Measurements from ENCODE around the gene NCAM2.
"Not testable (repeated sequence)": the region's sequence is repeated elsewhere in the genome, so short reads cannot be mapped to it uniquely, and the experiment has no call there.

The NCAM2 gene

DNA sequence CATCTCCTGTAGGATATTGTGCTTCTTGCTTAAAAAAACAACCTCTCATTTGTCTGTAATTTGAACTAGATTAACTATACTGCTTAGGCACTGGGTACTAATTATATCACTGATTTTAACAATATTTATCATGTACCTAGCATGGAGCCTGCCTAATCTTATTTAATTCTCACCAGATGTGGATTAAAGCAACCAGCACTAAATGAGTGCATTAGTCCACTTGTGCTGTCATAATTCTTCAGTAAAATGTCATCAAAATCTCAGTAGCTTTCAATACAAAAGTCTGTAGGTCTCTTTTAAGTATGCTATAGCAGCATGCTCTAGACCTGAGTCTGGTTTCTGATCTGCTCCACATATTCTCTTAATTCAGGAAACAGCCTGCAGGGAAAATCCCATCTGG is 368.1 kb downstream of the NCAM2 start:
- DNase-seq: no peak

GRCh38 chr21:21367583-21367982 is 369.4 kb downstream of the NCAM2 start:
- DNase-seq: no peak

GRCh38 chr21:21373969-21374368 is 375.8 kb downstream of the NCAM2 start:
- DNase-seq: no peak

DNA sequence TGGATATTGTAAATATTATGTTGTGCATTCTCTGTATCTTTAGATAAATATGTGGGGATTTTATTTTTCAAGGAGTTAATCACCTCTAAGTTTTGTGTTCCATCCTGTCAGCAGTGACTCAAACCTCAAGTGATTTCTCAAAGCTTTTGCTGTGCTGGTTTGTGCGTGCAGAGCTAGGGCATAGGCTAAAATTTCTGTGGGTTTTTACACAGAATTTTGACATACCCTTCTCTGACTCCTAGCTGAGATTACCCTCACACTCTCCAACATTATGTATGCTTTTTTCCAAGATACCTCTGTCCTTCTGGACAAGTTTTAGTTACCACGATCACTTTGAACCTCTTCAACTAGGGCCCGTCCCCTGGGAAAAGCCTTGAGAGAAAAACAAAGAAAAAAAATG is 384.9 kb downstream of the NCAM2 start:
- no peak for DNase-seq

DNA sequence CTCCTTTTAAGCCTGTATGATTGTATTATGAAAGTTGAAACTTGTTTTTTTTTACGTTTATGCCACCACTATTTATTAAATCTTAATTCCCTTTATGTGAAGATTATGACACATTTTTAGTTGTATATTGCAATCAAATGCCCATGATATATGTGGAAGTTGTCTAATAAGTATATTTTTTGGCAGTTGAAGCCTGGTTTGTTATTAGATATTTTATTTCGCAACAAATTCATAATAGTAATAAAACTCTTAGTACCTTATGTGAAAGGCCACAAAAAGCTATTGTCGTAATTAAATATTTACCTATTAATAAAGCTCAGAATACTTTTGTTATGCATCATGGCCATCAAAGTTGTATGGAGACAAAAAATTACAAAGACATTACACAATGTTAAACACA is 386.8 kb downstream of the NCAM2 start:
- no peak for DNase-seq

DNA sequence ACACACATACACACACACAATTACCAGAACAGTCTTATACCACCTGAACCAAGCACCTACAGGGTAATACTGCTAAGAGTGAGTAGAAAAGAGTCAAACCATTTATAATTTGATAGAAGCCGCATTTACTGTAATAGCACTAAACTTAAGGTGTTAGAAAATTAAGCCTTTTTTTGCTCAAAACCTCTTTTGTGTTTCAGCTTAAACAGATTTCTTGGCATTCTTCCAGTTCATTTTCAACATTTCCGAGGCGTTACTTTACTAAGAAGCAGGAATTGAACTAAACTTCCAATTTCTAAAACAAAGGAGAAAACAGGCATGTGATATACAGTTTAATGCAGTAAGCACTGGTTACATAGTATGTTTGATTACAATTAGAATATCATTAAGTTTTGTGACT is 387.2 kb downstream of the NCAM2 start:
- no peak for DNase-seq

GRCh38 chr21:21387916-21388315 is 389.7 kb downstream of the NCAM2 start:
- no peak for DNase-seq

DNA sequence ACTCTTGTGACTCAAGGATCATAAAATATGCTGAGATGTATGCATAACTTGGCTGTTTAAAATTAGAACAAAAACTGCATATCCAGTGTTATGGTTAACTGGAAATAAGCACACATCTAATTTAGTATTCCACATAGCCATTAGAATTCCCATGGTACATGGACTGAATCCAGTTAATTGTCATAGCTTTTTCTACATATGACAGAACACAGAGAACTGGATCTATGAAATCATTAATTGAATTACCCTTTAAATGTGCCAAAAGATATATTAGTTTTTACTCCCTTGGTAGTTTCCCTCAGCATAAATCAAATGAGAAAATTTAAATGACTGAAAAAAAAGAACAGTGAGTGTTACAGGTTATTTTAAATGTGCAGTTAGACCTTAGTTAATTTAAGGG is 395.9 kb downstream of the NCAM2 start:
- DNase-seq: no peak

GRCh38 chr21:21396424-21396823 is 398.2 kb downstream of the NCAM2 start:
- no peak for DNase-seq

DNA sequence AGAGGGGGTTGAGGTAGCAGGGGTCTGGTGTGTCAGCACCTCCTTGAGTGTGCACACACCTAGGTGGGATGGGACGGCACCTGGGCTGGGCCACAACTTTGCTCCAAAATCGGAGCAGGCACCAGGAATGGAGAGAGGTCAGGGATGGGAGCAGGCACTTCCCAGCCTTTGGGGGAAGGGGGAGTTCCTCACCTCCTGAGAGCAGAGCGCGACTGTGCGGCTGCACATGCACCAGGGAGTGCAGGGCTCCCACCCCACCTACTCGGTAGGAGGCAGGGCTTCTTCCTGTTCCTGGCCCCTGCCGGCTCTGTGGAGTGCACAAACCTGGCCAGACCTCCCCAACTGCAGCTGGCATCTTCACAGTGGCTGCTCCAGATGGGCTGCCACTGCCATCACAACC is 399.3 kb downstream of the NCAM2 start:
- DNase-seq: no peak

- no peak for DNase-seq
Measured at GRCh38 chr21:21401444-21401843, 403.2 kb downstream of the NCAM2 start.

DNA sequence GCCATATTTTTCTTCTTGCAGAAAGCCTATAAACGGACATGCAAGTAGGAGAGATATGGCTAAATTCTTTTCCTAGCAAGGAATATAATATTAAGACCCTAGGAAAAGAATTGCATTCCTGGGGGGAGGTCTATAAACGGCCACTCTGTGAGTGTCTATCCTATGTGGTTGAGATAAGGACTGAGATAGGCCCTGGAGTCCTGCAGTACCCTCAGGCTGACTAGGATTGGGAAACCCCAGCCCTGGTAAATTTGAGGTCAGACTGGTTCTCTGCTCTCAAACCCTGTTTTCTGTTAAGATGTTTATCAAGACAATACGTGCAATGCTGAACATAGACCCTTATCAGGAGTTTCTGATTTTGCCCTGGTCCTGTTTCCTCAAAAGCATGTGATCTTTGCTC is 404.0 kb downstream of the NCAM2 start:
- not testable (repeated sequence) for DNase-seq

- DNase-seq: not testable (repeated sequence)
Measured at GRCh38 chr21:21404261-21404660, 406.1 kb downstream of the NCAM2 start.

- DNase-seq: no peak
Measured at GRCh38 chr21:21406921-21407320, 408.7 kb downstream of the NCAM2 start.

GRCh38 chr21:21412096-21412495 is 413.9 kb downstream of the NCAM2 start:
- DNase-seq: no peak

GRCh38 chr21:21415741-21416140 is 417.5 kb downstream of the NCAM2 start:
- no peak for DNase-seq

- no peak for DNase-seq
Measured at GRCh38 chr21:21434944-21435343, 436.7 kb downstream of the NCAM2 start.

DNA sequence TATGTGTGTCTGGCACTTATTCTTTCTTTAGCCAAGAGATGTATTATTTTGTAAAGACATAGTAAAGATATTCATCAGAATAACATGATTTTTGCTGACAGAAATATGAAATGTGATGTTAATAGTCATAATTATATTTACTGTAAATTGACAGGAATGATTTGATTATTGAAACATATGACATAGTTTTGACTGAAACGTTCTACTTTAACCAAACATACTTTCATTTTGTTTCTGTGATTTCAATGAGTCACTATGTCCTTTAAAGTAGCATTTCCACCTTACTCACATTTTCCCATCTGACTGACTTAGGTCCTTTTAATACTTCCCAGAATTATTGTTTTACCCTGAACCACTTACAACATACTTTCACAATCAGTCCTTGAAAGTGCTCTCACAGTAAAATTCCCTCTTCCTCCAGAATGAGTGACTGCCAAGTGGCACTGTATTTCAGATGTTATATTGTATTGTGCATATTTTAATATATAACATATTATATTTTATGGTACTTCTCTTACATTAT is 437.9 kb downstream of the NCAM2 start:
- no peak for DNase-seq

DNA sequence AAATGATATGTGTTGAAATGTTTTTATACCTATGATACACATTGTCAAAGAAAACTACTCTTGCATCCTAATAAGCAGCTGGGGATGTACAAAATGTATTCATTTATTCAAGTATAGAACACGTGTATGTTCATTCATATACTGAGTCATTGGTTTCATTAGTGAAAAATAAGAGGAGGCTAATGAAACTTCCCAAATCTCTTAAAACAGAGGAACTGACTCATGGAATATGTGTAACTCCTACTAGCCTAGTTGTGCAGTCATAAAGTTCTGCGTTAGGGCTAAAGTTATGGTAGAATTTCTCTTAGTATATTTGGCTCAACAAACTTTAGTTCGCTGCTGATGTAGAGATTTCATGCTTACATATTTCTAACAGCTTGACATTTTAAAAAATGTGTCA is 441.6 kb downstream of the NCAM2 start:
- DNase-seq: no peak

DNA sequence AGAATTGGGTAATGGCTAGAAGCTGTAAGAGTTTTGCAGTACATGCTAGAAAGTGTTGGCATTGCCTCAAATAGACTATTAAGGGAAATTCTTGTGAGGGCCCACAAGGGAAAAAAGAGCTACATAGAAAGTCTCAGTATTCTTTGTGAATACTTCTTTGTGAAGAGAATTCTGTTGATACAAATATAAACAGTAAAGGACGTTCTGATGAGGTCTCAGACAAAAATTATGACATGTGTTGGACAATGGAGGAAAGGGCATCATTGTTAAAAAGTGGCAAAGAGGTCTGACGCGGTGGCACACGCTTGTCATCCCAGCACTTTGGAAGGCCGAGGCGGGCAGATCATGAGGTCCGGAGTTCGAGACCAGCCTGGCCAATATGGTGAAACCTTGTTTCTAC is 458.9 kb downstream of the NCAM2 start:
- no peak for DNase-seq

DNA sequence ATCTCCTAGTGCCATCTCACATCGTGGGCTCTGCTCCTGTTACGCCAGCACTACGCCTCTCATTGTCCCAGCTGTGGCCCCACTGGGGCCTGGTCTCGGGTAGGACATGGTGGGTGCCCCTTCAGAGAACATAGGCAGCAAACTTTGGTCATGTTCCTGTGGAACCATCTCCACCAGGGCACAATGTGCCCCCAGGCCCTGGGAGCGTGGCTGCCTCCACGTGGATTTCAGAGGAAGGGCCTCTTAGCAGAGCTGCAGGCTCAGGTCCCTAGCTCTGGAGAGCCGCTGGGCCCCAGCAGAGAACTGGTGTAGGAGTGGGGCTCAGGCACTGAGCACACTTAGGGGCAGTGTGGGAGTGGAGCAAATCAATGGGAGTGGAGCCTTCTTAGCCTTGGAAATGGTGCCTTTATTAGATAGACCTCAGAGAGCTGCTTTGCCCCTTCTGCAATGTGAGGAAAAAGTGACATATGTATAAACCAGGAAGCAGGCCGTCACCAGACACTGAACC is 460.0 kb downstream of the NCAM2 start:
- no peak for DNase-seq

DNA sequence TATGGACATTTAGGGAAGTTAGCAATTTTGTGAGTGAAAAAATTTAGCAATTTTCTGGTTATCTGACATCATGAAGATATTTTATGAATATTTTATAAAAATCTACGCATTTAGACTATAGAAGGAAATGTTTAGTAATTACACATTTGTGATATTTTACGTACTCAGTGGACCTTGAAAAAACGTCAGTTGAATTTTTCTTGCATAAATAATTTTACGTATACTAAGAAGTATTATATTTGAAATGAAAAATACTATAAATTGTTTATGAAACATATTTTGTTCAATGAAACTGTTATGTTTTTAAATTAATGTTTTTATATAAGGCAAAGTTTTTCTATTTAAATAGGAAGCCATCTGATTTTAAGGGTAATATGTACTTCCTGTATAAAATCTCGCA is 462.8 kb downstream of the NCAM2 start:
- no peak for DNase-seq

GRCh38 chr21:21463456-21463855 is 465.2 kb downstream of the NCAM2 start:
- DNase-seq: no peak

- no peak for DNase-seq
Measured at GRCh38 chr21:21464684-21465083, 466.5 kb downstream of the NCAM2 start.

GRCh38 chr21:21466752-21467151 is 468.5 kb downstream of the NCAM2 start:
- DNase-seq: no peak

GRCh38 chr21:21468003-21468402 is 469.8 kb downstream of the NCAM2 start:
- DNase-seq: no peak
